Activated CD8-positive, alpha-beta memory T cell treated with anti-CD3 and anti-CD28 coated beads for 24 hours (primary cell): ENCODE data around the gene AGPAT4.
"Not testable (repeated sequence)": the region's sequence is repeated elsewhere in the genome, so short reads cannot be mapped to it uniquely, and the experiment has no call there.

Source experiments
- DNase-seq: peaks from one replicate; pipeline ENCODE4 v3.0.0-alpha.2; 2020

The AGPAT4 gene

GRCh38 chr6:161198783-161199460, 74.9 kb downstream of the AGPAT4 start:
- DNase-seq, result no peak

GRCh38 chr6:161198176-161198575, 75.7 kb downstream of the AGPAT4 start:
- no peak for DNase-seq

GRCh38 chr6:161195386-161195785, 78.5 kb downstream of the AGPAT4 start:
- no peak for DNase-seq

- DNase-seq, result no peak
Measured at GRCh38 chr6:161194374-161194773, 79.5 kb downstream of the AGPAT4 start.

GRCh38 chr6:161192636-161193411, 81.0 kb downstream of the AGPAT4 start:
- no peak for DNase-seq

GRCh38 chr6:161191671-161192070, 82.2 kb downstream of the AGPAT4 start:
- no peak for DNase-seq

- DNase-seq, result no peak
Measured at GRCh38 chr6:161191007-161191406, 82.9 kb downstream of the AGPAT4 start.

- no peak for DNase-seq
Measured at GRCh38 chr6:161189891-161190290, 84.0 kb downstream of the AGPAT4 start.

GRCh38 chr6:161188547-161189465, 85.1 kb downstream of the AGPAT4 start:
- no peak for DNase-seq

- no peak for DNase-seq
Measured at GRCh38 chr6:161186173-161186769, 87.6 kb downstream of the AGPAT4 start.

GRCh38 chr6:161181121-161181520, 92.7 kb downstream of the AGPAT4 start:
- no peak for DNase-seq

- DNase-seq, result not testable (repeated sequence)
Measured at GRCh38 chr6:161178155-161178554, 95.7 kb downstream of the AGPAT4 start.

GRCh38 chr6:161176428-161176827, 97.4 kb downstream of the AGPAT4 start:
- DNase-seq, result not testable (repeated sequence)

- not testable (repeated sequence) for DNase-seq
Measured at GRCh38 chr6:161172769-161173168, 101.1 kb downstream of the AGPAT4 start.

- DNase-seq, result no peak
Measured at GRCh38 chr6:161171207-161171606, 102.7 kb downstream of the AGPAT4 start.

GRCh38 chr6:161169696-161170095, 104.2 kb downstream of the AGPAT4 start:
- no peak for DNase-seq

GRCh38 chr6:161169035-161169434, 104.8 kb downstream of the AGPAT4 start:
- no peak for DNase-seq

- no peak for DNase-seq
Measured at GRCh38 chr6:161168281-161168891, 105.5 kb downstream of the AGPAT4 start.

- DNase-seq, result no peak
Measured at GRCh38 chr6:161166677-161167076, 107.2 kb downstream of the AGPAT4 start.

GRCh38 chr6:161166176-161166575, 107.7 kb downstream of the AGPAT4 start:
- DNase-seq, result no peak

- DNase-seq, result no peak
Measured at GRCh38 chr6:161164182-161164625, 109.7 kb downstream of the AGPAT4 start.

GRCh38 chr6:161163466-161164181, 110.2 kb downstream of the AGPAT4 start:
- no peak for DNase-seq
